Measurements from ENCODE around the gene NELFE. TPM values are rescaled to one million over a fixed set of nuclear protein-coding genes. Genes with fewer than 3 reads are reported as not detected.
A peak's percentile ranks its signal among the peaks of the same experiment; 100 is the strongest.

Gene NELFE
- total RNA-seq, 1 experiment from 2014 or later, result 68.3 TPM

GRCh38 chr6:31971279-31971992 is 12.7 kb upstream of the NELFE start:
- peaks cover 34% of the 10 kb centered on the region for H3K79me2 ChIP-seq (ENCODE audit: insufficient read depth, low read length)
- DNase-seq (ENCODE audit: low read depth, low spot score) (no peak), ATAC-seq (peak; percentile 23)
- no peaks in the 10 kb centered on the region for H3K9me2 ChIP-seq (ENCODE audit: insufficient read depth)
- ChIA-PET RAD21 (ENCODE audit: low non-redundant PET in 1 of 2, low total read pairs in 2 of 2, uncharacterized antibody in 2 of 2, unreplicated experiment in 2 of 2) (interaction anchor here in 1 of 2 experiments (1.1 kb wide), 1 partner anchor 13 kb away, joined by 4 read pairs; the partner anchor contains the start of genes NELFE and SKIC2), CTCF (interaction anchor here (1.6 kb wide), 1 partner anchor 19 kb away, joined by 7 read pairs; no protein-coding TSS in a partner anchor), POLR2A (interaction anchor here (0.6 to 2.4 kb wide), 7 partner anchors 8 to 224 kb away, joined by 3 to 9 read pairs (median 6); partner anchors contain the start of genes HSPA1B, NELFE, NEU1 and SKIC2)
- H3K4me2 ChIP-seq (ENCODE audit: low read length), result peak overlapping the region; percentile 98
- H2AFZ ChIP-seq (ENCODE audit: low read depth, low read length, poor library complexity, severe bottlenecking), result no peak overlapping the region
- BruUV-seq (replicated peaks), result TSS peak; percentile 79
- no peaks in the 10 kb centered on the region for H3K9me3 ChIP-seq (ENCODE audit: control insufficient read depth in 1 of 2, insufficient read depth in 1 of 2, low read depth in 1 of 2, low read length in 2 of 2)
- H3K27ac ChIP-seq (ENCODE audit: low read depth, low read length), result peak overlapping the region; percentile 86
- H3K4me1 ChIP-seq (ENCODE audit: control insufficient read depth in 1 of 2, insufficient read depth in 2 of 2, low read length in 2 of 2), result peaks cover 7 to 25% of the 10 kb centered on the region in 2 experiments; a peak in 3 of 4 replicates
- peak overlapping the region; percentile 70 to 93 for H3K4me3 ChIP-seq (replicated peaks in 1 of 2; ENCODE audit: low read depth in 1 of 2, low read length in 2 of 2)
- intact Hi-C loops (cut with micrococcal nuclease), result no loop called here
- TF ChIP-seq YY1 (IDR thresholded peaks at IDR 0.05; ENCODE audit: extremely low read depth, insufficient replicate concordance, low read depth, low read length) (no peak), ZFX (IDR thresholded peaks at IDR 0.05) (peak; percentile 75), JUND (IDR thresholded peaks at IDR 0.05) (0 out of 2 replicates have a peak, but pooled peaks have one; percentile 42)
- H4K20me1 ChIP-seq (ENCODE audit: insufficient read depth), result no peaks in the 10 kb centered on the region
- no peaks in the 10 kb centered on the region for H3K27me3 ChIP-seq (ENCODE audit: insufficient read depth, low read length)
- peaks cover 10 to 28% of the 10 kb centered on the region in 2 experiments; a peak in 3 of 4 replicates for H3K36me3 ChIP-seq (ENCODE audit: control insufficient read depth in 1 of 2, insufficient read depth in 2 of 2, low read length in 2 of 2)
- peak overlapping the region; percentile 92 for H3K9ac ChIP-seq (ENCODE audit: low read length)

DNA sequence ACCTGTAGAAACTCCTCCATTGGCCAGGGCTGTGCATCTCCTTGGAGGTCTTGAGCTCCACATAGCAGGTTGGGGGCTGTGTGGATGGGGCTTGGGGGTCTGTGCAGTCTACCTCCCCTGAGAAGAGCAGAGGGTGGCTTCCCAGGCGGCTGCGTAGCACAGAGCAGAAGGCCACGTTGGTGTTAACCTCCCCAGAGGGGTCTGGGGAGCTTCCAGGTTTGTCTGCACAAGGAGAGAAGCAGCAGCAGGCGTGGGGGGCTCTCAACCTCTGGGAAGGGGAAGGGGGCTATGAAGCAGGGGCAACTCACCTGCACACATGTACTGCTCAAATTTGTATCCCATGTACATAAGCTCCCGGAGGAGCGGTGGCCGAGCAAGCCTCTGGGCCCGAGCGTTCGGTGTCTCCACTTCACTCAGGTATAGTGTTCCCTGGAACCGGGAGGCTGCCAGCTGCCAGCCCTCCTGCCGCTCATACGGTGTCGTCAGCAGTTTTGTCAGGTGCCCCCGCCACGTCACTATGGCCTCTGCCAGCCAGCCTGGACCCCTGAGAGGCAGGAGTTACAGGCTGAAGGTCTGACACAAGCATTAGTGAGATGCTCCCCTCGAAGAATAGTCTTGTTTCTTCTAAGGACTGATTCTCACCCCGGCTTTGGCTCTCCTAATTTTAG is 12.0 kb upstream of the NELFE start:
- peaks cover 10 to 28% of the 10 kb centered on the region in 2 experiments; a peak in 3 of 4 replicates for H3K36me3 ChIP-seq (ENCODE audit: control insufficient read depth in 1 of 2, insufficient read depth in 2 of 2, low read length in 2 of 2)
- RAD21 ChIA-PET (ENCODE audit: low non-redundant PET in 1 of 2, low total read pairs in 2 of 2, uncharacterized antibody in 2 of 2, unreplicated experiment in 2 of 2), result no interaction called here
- H3K79me2 ChIP-seq (ENCODE audit: insufficient read depth, low read length), result peaks cover 34% of the 10 kb centered on the region
- intact Hi-C loops (cut with micrococcal nuclease), result no loop called here
- peak overlapping the region; percentile 98 for H3K4me2 ChIP-seq (ENCODE audit: low read length)
- H3K9ac ChIP-seq (ENCODE audit: low read length), result peak overlapping the region; percentile 92
- no TSS peak for BruUV-seq (replicated peaks)
- H3K4me1 ChIP-seq (ENCODE audit: control insufficient read depth in 1 of 2, insufficient read depth in 2 of 2, low read length in 2 of 2), result peaks cover 7 to 25% of the 10 kb centered on the region in 2 experiments; a peak in 3 of 4 replicates
- ATAC-seq, result no peak
- CTCF ChIA-PET, result no interaction called here
- DNase-seq (ENCODE audit: low read depth, low spot score), result no peak
- no peaks in the 10 kb centered on the region for H3K27me3 ChIP-seq (ENCODE audit: insufficient read depth, low read length)
- no peaks in the 10 kb centered on the region for H4K20me1 ChIP-seq (ENCODE audit: insufficient read depth)
- H3K9me2 ChIP-seq (ENCODE audit: insufficient read depth), result no peaks in the 10 kb centered on the region
- TF ChIP-seq POLR2A (IDR thresholded peaks at IDR 0.05; ENCODE audit: borderline replicate concordance, extremely low read depth, insufficient read depth, insufficient read length), result peak; percentile 36
- TF ChIP-seq, protein P1, sequence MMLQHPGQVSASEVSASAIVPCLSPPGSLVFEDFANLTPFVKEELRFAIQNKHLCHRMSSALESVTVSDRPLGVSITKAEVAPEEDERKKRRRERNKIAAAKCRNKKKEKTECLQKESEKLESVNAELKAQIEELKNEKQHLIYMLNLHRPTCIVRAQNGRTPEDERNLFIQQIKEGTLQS (IDR thresholded peaks at IDR 0.05), result no peak
- peak; percentile 13; the same call in 1 of the 2 replicates for TF ChIP-seq POLR2AphosphoS5 (IDR thresholded peaks at IDR 0.05; ENCODE audit: low read depth, low read length)
- no peak for TF ChIP-seq TCF7L2 (IDR thresholded peaks at IDR 0.05; ENCODE audit: borderline replicate concordance, extremely low read depth, insufficient read depth, insufficient read length)
- H3K9me3 ChIP-seq (ENCODE audit: control insufficient read depth in 1 of 2, insufficient read depth in 1 of 2, low read depth in 1 of 2, low read length in 2 of 2), result no peaks in the 10 kb centered on the region
- peak overlapping the region; percentile 70 to 93 for H3K4me3 ChIP-seq (replicated peaks in 1 of 2; ENCODE audit: low read depth in 1 of 2, low read length in 2 of 2)
- H3K27ac ChIP-seq (ENCODE audit: low read depth, low read length), result peak overlapping the region; percentile 86
- POLR2A ChIA-PET, result interaction anchor here (0.6 to 2.4 kb wide), 3 partner anchors 12 to 143 kb away, joined by 6 to 9 read pairs (median 6); partner anchors contain the start of genes HSPA1B, NELFE and SKIC2
- H2AFZ ChIP-seq (ENCODE audit: low read depth, low read length, poor library complexity, severe bottlenecking), result no peak overlapping the region
